ENCODE results near the gene TLE1.
"Not testable (repeated sequence)": the region's sequence is repeated elsewhere in the genome, so short reads cannot be mapped to it uniquely, and the experiment has no call there.

Gene TLE1

DNA sequence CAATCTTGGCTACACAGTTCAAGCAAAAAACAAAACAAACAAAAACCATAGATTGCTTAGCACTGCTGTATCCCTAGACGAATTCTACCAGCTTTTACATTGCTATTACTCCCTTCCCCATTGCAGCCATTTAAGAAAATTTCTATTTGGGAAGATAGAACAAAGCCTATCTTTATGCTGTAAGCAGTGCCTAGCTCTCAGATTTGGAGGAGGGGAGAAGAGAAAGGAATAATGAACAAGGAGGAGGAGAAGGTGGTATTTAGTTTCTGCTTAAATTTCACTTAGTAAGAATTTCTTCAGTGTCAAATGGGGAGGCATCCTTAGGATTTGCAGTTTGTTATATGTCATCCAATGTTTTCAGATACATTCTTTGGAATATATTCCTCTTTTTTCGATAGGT, 16.2 kb upstream of the TLE1 start:
- Histone ChIP-seq H3K4me1 (no peaks in the 10 kb centered on the region), H3K36me3 (no peaks in the 10 kb centered on the region), H3K9me3 (no peaks in the 10 kb centered on the region), H3K4me3 (ENCODE audit: low read depth, low read length) (no peak overlapping the region), H3K27me3 (no peaks in the 10 kb centered on the region)
- DNase-seq, result no peak
- TF ChIP-seq, protein P1, sequence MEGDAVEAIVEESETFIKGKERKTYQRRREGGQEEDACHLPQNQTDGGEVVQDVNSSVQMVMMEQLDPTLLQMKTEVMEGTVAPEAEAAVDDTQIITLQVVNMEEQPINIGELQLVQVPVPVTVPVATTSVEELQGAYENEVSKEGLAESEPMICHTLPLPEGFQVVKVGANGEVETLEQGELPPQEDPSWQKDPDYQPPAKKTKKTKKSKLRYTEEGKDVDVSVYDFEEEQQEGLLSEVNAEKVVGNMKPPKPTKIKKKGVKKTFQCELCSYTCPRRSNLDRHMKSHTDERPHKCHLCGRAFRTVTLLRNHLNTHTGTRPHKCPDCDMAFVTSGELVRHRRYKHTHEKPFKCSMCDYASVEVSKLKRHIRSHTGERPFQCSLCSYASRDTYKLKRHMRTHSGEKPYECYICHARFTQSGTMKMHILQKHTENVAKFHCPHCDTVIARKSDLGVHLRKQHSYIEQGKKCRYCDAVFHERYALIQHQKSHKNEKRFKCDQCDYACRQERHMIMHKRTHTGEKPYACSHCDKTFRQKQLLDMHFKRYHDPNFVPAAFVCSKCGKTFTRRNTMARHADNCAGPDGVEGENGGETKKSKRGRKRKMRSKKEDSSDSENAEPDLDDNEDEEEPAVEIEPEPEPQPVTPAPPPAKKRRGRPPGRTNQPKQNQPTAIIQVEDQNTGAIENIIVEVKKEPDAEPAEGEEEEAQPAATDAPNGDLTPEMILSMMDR (IDR thresholded peaks at IDR 0.05; ENCODE audit: low read depth, low read length), result no peak

DNA sequence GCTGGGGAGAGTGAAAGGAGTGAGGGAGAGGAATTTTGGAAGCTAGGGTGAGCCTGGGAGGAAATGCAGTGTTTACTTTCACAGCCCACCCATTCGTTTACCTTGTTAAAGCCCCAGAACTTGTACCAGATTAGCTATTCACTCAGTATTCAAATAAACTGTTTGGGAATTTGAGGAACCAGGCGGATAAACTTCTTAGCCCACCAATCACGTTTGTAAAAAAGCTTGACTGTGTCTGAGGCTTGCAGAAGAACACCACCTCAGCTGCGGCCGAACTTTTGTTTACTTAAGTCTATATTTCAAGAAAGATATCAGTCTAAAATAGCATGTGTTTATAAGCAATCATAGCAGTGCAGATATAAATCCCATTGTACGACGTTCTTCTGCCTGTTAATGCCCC, 5.2 kb upstream of the TLE1 start:
- TF ChIP-seq, protein P1 (IDR thresholded peaks at IDR 0.05; ENCODE audit: low read depth, low read length), result no peak
- no peaks in the 10 kb centered on the region for H3K36me3 ChIP-seq
- H3K4me3 ChIP-seq (ENCODE audit: low read depth, low read length), result no peak overlapping the region
- peaks cover 5% of the 10 kb centered on the region; the same call in 1 of the 2 replicates for H3K27me3 ChIP-seq
- H3K4me1 ChIP-seq, result peaks cover 4% of the 10 kb centered on the region; the same call in 1 of the 2 replicates
- H3K9me3 ChIP-seq, result no peaks in the 10 kb centered on the region
- DNase-seq, result no peak

DNA sequence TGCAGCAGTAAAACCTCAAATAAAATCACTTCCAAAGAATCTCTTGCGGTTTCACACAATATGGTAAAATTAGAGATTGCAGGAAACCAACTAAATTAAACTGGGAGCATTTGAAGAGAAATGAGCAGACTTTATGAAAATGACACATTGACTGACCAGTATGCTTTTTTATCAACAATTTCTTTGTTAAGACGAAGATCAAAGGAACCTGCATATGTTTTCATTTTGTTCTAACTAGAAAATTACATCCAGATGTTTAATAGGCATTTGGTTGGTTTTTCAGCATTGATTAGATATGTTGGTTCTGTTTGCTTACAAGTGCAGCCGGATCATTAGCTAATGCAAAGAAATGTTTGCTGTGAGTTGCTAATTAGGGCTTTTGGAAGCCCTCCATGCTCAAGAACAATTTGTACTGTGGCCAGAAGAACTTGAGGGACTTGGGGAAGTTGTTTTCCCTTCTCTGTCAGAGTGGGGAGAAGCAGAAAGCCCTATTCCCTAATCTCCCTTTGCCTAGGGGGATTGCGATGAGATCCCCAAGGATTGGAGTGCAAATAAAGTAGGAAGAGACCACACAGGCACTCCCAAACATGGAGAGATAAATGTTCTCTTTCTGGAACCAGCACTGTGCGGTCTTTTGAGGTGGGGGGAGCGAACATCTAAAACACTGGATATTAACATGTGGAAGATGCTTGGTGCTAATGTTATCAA, 4.5 kb upstream of the TLE1 start:
- TF ChIP-seq, protein P1 (IDR thresholded peaks at IDR 0.05; ENCODE audit: low read depth, low read length), result no peak
- H3K4me1 ChIP-seq, result peaks cover 4% of the 10 kb centered on the region; the same call in 1 of the 2 replicates
- H3K9me3 ChIP-seq, result no peaks in the 10 kb centered on the region
- no peak overlapping the region for H3K4me3 ChIP-seq (ENCODE audit: low read depth, low read length)
- peaks cover 5% of the 10 kb centered on the region; the same call in 1 of the 2 replicates for H3K27me3 ChIP-seq
- H3K36me3 ChIP-seq, result no peaks in the 10 kb centered on the region
- DNase-seq, result no peak

DNA sequence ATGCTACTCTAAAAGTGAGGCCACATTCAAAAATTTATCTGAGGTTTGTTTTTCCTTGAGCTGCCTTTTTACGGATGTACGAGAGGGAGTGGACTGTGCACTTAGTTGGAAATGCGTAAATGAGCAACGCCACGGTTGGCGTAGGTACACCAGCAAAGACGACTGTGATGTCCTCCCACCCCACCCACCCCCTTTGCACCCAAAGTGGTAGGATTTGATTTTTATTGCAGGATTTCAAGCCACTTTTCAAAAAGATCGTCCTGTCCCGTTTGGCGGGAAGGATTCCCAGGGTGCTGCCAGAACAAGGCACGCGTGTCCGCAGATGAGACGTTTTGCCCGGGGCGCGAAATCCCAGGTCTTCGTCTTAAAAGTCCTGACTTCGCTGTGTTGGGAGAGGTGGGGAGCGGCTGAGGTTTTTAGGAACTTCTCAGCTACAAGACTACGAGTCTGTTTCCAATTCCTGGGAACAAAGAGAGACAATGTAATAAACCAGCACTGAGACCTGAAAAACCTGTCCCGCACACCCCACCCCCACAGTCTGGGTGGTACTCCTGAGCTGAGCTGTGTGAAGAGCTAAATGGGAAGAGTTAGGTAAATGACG, 1.0 kb upstream of the TLE1 start:
- Histone ChIP-seq H3K27me3 (peaks cover 5% of the 10 kb centered on the region; the same call in 1 of the 2 replicates), H3K36me3 (no peaks in the 10 kb centered on the region), H3K4me3 (ENCODE audit: low read depth, low read length) (peak overlapping the region; percentile 61), H3K9me3 (no peaks in the 10 kb centered on the region), H3K4me1 (peaks cover 4% of the 10 kb centered on the region; the same call in 1 of the 2 replicates)
- no peak for DNase-seq
- TF ChIP-seq, protein P1 (IDR thresholded peaks at IDR 0.05; ENCODE audit: low read depth, low read length), result no peak

DNA sequence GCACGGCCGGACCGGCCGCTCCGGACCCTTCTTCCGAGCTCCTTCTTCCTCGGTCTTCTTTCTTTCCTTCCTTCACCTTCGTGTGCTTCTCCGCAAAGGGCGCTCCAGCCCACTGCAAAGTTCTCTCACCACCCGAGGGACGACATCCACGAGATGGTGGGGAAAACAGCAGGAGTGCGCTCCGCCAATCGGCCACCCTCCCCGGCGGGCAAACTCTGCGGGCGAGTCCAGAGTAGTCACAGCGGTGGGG, 329 bp downstream of the TLE1 start:
- H3K36me3 ChIP-seq, H3K4me1 ChIP-seq, H3K27me3 ChIP-seq, H3K9me3 ChIP-seq, DNase-seq: not testable (repeated sequence)
- H3K4me3 ChIP-seq (ENCODE audit: low read depth, low read length), result peak overlapping the region; percentile 91

DNA sequence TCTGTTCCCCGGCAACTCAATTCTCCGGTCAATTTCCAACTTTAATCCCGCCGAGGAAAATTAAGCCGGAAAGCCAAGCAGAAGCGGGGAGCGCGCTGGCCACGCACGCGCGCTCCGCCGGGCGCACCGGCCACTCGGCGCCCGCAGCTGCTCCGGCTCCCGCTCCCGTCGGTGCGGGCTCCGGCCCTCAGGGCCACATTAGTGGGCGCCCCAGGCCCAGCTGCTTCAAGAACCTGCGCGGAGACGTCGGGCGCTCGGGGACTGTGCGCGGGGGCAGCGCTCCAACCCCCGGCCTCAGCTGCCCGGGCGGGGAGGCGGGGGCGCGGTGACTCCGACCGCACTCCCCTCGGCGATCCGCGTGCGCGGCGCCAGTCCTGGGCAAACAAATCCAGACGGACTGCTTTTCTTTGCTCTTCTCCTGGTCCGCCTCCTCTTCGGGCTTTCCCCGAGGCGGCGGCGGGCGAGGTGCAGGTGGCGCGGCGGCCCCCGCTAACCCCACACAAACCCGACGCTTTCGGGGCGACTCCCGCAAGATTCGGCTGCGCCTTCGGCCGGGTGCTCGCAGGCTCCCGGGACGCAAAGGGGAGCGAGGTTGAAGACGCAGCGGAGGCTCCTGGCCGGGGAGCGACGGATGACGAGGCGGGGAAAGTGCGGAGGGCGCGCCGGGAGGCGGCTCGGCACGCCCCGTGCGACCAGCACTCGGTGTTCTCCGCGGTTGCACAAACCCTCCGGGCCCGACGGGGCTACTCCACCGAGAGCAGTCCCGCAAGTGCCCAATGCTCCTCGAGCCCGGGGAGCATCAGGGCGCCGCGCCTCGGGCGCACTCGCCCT, 870 bp downstream of the TLE1 start:
- not testable (repeated sequence) for H3K27me3 ChIP-seq, H3K9me3 ChIP-seq, H3K36me3 ChIP-seq, H3K4me1 ChIP-seq
- peak overlapping the region; percentile 91 for H3K4me3 ChIP-seq (ENCODE audit: low read depth, low read length)
- DNase-seq, result peak; percentile 65
